GM23338 (cell line): ENCODE measurements around the gene ABR. TPM values are rescaled to one million over a fixed set of nuclear protein-coding genes. Genes with fewer than 3 reads are reported as not detected.

Source experiments
- ATAC-seq: fragments of 200-7000 bp; cut with Tn5 transposase; 3 replicates; pipeline ENCODE4 v1.9.1; 2020
- DNase-seq: peaks from one replicate; pipeline ENCODE4 v3.0.0-alpha.2; 2015; ENCODE audit warnings: low spot score
- H2AFZ ChIP-seq: fragments of 200-600 bp; sonication (generic); 2 replicates; pipeline ENCODE4 v1.8.0; 2016; ENCODE audit warnings: antibody characterized with exemption, mild to moderate bottlenecking, moderate library complexity
- H3F3A ChIP-seq: fragments of 200-600 bp; sonication (generic); replicated peaks from 2 replicates; pipeline ENCODE4 v1.8.0; 2017; ENCODE audit warnings: antibody characterized with exemption, mixed run types, low read depth
- H3K27ac ChIP-seq: fragments of 200-600 bp; sonication (generic); 2 replicates; pipeline ENCODE4 v1.6.1; 2016; ENCODE audit warnings: low read depth
- H3K27me3 ChIP-seq: fragments of 200-600 bp; sonication (generic); 2 replicates; pipeline ENCODE4 v1.8.0; 2016; ENCODE audit warnings: mild to moderate bottlenecking, mixed run types, moderate library complexity; ENCODE audit not compliant: insufficient read depth
- H3K36me3 ChIP-seq: fragments of 200-600 bp; sonication (generic); 2 replicates; pipeline ENCODE4 v1.8.0; 2016; ENCODE audit warnings: mild to moderate bottlenecking; ENCODE audit not compliant: insufficient read depth
- H3K4me1 ChIP-seq: fragments of 200-600 bp; sonication (generic); 2 replicates; pipeline ENCODE4 v1.8.0; 2016; ENCODE audit warnings: mild to moderate bottlenecking, moderate library complexity; ENCODE audit not compliant: insufficient read depth
- H3K4me2 ChIP-seq: fragments of 200-600 bp; sonication (generic); 2 replicates; pipeline ENCODE4 v1.7.1; 2017; ENCODE audit warnings: mixed run types
- H3K4me3 ChIP-seq: fragments of 200-600 bp; sonication (generic); 2 replicates; pipeline ENCODE4 v1.6.1; 2016; ENCODE audit warnings: mixed run types
- H3K79me2 ChIP-seq: fragments of 200-600 bp; sonication (generic); replicated peaks from 2 replicates; pipeline ENCODE4 v1.8.0; 2017; ENCODE audit warnings: mild to moderate bottlenecking; ENCODE audit not compliant: insufficient read depth
- H3K9me2 ChIP-seq: fragments of 200-600 bp; sonication (generic); 2 replicates; pipeline ENCODE4 v1.8.0; 2017; ENCODE audit not compliant: insufficient read depth
- H4K20me1 ChIP-seq: fragments of 200-600 bp; sonication (generic); replicated peaks from 2 replicates; pipeline ENCODE4 v1.8.0; 2017; ENCODE audit warnings: mild to moderate bottlenecking; ENCODE audit not compliant: insufficient read depth
- H3K27ac Mint-ChIP-seq: 2 replicates; pipeline ENCODE4 v1.8.0; 2020; ENCODE audit warnings: inconsistent platforms, mild to moderate bottlenecking, moderate library complexity, mixed read lengths
- H3K27me3 Mint-ChIP-seq: 3 replicates; pipeline ENCODE4 v1.8.0; 2022; ENCODE audit warnings: low read depth, mild to moderate bottlenecking, moderate library complexity, mixed read lengths, inconsistent platforms; ENCODE audit not compliant: insufficient read depth, poor library complexity
- H3K36me3 Mint-ChIP-seq: 3 replicates; pipeline ENCODE4 v1.8.0; 2021; ENCODE audit warnings: low read depth, mild to moderate bottlenecking, inconsistent platforms, moderate library complexity, mixed read lengths
- H3K4me1 Mint-ChIP-seq: 3 replicates; pipeline ENCODE4 v1.8.0; 2020; ENCODE audit warnings: mild to moderate bottlenecking, inconsistent platforms, mixed read lengths
- H3K4me3 Mint-ChIP-seq: 3 replicates; pipeline ENCODE4 v1.8.0; 2021; ENCODE audit warnings: moderate library complexity, mild to moderate bottlenecking, inconsistent platforms, mixed read lengths
- H3K9me3 Mint-ChIP-seq: 3 replicates; pipeline ENCODE4 v1.8.0; 2020; ENCODE audit warnings: moderate library complexity, mild to moderate bottlenecking, inconsistent platforms, mixed read lengths
- CREB1 ChIP-seq: fragments of 250-450 bp; sonication (Bioruptor Pico); IDR thresholded peaks from 2 replicates; pipeline ENCODE4 v1.5.0; 2020; ENCODE audit warnings: low read depth, mild to moderate bottlenecking, moderate library complexity
- CTCF ChIP-seq, 2 experiments: fragments of 200-600 bp in 1 of 2; sonication (generic) in 1 of 2; conservative IDR thresholded peaks; 2 replicates each; pipeline versions ENCODE4 v1.5.1 to v1.6.1; 2016 to 2017; ENCODE audit warnings: antibody characterized with exemption in 2 of 2, low read depth in 2 of 2, mild to moderate bottlenecking in 2 of 2, moderate library complexity in 1 of 2
- EZH2 ChIP-seq: fragments of 200-600 bp; sonication (generic); IDR thresholded peaks from one replicate; pipeline ENCODE4 v1.8.0; 2017; ENCODE audit warnings: antibody characterized with exemption, mild to moderate bottlenecking, low read depth; ENCODE audit not compliant: unreplicated experiment
- POLR2AphosphoS5 ChIP-seq: IDR thresholded peaks from 2 replicates; pipeline ENCODE4 v1.6.1; 2016; ENCODE audit warnings: antibody characterized with exemption, low read depth
- STAT1 ChIP-seq: IDR thresholded peaks from one replicate; pipeline ENCODE4 v1.6.1; 2016; ENCODE audit warnings: antibody characterized with exemption; ENCODE audit not compliant: unreplicated experiment
- polyA plus RNA-seq: library from polyadenylated mRNA; unstranded; fragments of >200 nt; fragmentation: Nextera tagmentation; extraction: Ambion mirVana; gene quantifications from 2 replicates; pipeline ENCODE4 v1.2.1, GENCODE V29; 2016
- total RNA-seq: library from RNA; depleted of rRNA; stranded (reverse); fragments of >200 nt; shearing (Covaris generic); gene quantifications from 2 replicates; pipeline ENCODE4 v1.2.3, GENCODE V29; 2014
- TF ChIP-seq, protein P1 (sequence below): IDR thresholded peaks from 2 replicates; pipeline ENCODE4 v1.6.1; 2016; ENCODE audit warnings: antibody characterized with exemption
- TF ChIP-seq, protein P2 (sequence below): IDR thresholded peaks from one replicate; pipeline ENCODE4 v1.6.1; 2018; ENCODE audit warnings: antibody characterized with exemption; ENCODE audit not compliant: unreplicated experiment

The ABR gene
- total and polyA plus RNA-seq, 2 experiments from 2014 or later, result 15.0 to 27.7 TPM

DNA sequence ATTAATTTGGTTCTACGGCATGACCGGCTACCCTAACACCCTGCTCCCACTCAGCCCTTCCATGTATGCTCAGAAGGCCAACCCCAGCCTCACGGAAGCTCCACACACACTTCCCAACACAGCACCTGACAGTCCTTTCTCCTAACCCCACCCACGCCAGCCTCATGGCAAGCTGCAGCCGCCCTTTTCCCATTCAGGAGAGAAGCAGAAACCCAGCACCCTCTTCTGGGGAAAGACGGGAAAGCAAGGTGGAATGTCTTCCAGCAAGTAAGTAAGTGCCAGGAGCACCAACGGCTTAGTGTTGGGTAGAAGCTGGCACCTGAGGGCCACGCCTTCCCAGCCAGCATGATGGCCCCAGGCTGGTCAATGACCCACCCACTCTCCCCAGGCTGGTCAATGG lies 32.1 kb downstream of the ABR start:
- Histone ChIP-seq H4K20me1 (no peaks in the 10 kb centered on the region; the same call in 1 of the 2 replicates), H3K4me1 (no peaks in the 10 kb centered on the region), H3K79me2 (no peaks in the 10 kb centered on the region), H3K27ac (no peak overlapping the region), H3K36me3 (no peaks in the 10 kb centered on the region), H3K27me3 (no peaks in the 10 kb centered on the region), H3K4me3 (no peak overlapping the region), H3K9me2 (no peaks in the 10 kb centered on the region), H3K4me2 (no peak overlapping the region), H2AFZ (no peak overlapping the region), H3F3A (no peaks in the 10 kb centered on the region)
- Mint-ChIP-seq H3K27me3 (peaks cover 2% of the 10 kb centered on the region), H3K4me3 (no peak overlapping the region), H3K9me3 (peaks cover 3% of the 10 kb centered on the region; the same call in 1 of the 3 replicates), H3K4me1 (peaks cover 9% of the 10 kb centered on the region), H3K27ac (no peak overlapping the region; the same call in 1 of the 2 replicates), H3K36me3 (no peaks in the 10 kb centered on the region; the same call in 2 of the 3 replicates)
- DNase-seq (peak; percentile 92), ATAC-seq (peak; percentile 87)
- TF ChIP-seq, protein P1, sequence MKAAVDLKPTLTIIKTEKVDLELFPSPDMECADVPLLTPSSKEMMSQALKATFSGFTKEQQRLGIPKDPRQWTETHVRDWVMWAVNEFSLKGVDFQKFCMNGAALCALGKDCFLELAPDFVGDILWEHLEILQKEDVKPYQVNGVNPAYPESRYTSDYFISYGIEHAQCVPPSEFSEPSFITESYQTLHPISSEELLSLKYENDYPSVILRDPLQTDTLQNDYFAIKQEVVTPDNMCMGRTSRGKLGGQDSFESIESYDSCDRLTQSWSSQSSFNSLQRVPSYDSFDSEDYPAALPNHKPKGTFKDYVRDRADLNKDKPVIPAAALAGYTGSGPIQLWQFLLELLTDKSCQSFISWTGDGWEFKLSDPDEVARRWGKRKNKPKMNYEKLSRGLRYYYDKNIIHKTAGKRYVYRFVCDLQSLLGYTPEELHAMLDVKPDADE, result no peak
- peak; percentile 63 to 83 for TF ChIP-seq CTCF (conservative IDR thresholded peaks at IDR 0.05; ENCODE audit: low read depth in 2 of 2)

DNA sequence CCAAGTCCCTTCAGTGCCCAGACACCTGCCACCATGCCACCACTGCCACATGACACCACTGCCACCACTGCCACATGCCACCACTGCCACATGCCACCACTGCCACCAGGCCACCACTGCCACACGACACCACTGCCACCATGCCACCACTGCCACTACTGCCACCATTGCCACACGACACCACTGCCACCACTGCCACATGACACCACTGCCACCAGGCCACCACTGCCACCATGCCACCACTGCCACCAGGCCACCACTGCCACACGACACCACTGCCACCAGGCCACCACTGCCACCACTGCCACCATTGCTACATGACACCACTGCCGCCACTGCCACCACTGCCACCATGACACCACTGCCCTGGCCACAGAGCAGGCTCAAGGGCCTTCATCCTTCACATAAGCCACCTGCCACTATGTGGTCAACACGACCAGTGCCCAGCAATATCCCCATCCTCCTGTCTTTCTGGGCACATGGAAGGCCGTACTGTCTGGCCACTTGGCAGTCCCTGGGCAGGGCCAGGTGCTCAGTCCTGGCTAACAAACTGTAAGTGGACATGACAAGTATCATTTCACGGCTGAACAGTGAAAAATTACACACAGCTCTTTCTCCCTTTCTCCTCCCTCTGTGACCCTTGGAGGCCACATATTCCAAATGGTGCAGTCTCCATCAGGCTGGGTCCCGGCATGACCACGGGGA lies 33.1 kb downstream of the ABR start:
- no peaks in the 10 kb centered on the region; the same call in 1 of the 2 replicates for H4K20me1 ChIP-seq
- no peaks in the 10 kb centered on the region for H3F3A ChIP-seq
- Mint-ChIP-seq H3K27ac (no peak overlapping the region), H3K36me3 (no peaks in the 10 kb centered on the region; the same call in 2 of the 3 replicates), H3K9me3 (peaks cover 3% of the 10 kb centered on the region; the same call in 1 of the 3 replicates), H3K4me1 (peaks cover 9% of the 10 kb centered on the region), H3K27me3 (peaks cover 7% of the 10 kb centered on the region), H3K4me3 (no peak overlapping the region)
- no peak overlapping the region for H3K4me3 ChIP-seq
- no peak overlapping the region for H2AFZ ChIP-seq
- H3K4me2 ChIP-seq, result no peak overlapping the region
- no peaks in the 10 kb centered on the region for H3K27me3 ChIP-seq
- TF ChIP-seq CREB1 (CRISPR knock-in tag) (no peak), EZH2 (no peak), STAT1 (no peak), POLR2AphosphoS5 (no peak)
- TF ChIP-seq, protein P2, sequence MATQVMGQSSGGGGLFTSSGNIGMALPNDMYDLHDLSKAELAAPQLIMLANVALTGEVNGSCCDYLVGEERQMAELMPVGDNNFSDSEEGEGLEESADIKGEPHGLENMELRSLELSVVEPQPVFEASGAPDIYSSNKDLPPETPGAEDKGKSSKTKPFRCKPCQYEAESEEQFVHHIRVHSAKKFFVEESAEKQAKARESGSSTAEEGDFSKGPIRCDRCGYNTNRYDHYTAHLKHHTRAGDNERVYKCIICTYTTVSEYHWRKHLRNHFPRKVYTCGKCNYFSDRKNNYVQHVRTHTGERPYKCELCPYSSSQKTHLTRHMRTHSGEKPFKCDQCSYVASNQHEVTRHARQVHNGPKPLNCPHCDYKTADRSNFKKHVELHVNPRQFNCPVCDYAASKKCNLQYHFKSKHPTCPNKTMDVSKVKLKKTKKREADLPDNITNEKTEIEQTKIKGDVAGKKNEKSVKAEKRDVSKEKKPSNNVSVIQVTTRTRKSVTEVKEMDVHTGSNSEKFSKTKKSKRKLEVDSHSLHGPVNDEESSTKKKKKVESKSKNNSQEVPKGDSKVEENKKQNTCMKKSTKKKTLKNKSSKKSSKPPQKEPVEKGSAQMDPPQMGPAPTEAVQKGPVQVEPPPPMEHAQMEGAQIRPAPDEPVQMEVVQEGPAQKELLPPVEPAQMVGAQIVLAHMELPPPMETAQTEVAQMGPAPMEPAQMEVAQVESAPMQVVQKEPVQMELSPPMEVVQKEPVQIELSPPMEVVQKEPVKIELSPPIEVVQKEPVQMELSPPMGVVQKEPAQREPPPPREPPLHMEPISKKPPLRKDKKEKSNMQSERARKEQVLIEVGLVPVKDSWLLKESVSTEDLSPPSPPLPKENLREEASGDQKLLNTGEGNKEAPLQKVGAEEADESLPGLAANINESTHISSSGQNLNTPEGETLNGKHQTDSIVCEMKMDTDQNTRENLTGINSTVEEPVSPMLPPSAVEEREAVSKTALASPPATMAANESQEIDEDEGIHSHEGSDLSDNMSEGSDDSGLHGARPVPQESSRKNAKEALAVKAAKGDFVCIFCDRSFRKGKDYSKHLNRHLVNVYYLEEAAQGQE, result no peak
- H3K9me2 ChIP-seq, result no peaks in the 10 kb centered on the region
- no peak for DNase-seq
- no peaks in the 10 kb centered on the region for H3K36me3 ChIP-seq
- ATAC-seq, result no peak
- no peaks in the 10 kb centered on the region for H3K4me1 ChIP-seq
- H3K27ac ChIP-seq, result no peak overlapping the region
- no peaks in the 10 kb centered on the region for H3K79me2 ChIP-seq
